Measurements from ENCODE around the gene ZP1. TPM values are rescaled to one million over a fixed set of nuclear protein-coding genes. Genes with fewer than 3 reads are reported as not detected.

ZP1 gene
- total and polyA plus RNA-seq, 4 donors = not detected

DNA sequence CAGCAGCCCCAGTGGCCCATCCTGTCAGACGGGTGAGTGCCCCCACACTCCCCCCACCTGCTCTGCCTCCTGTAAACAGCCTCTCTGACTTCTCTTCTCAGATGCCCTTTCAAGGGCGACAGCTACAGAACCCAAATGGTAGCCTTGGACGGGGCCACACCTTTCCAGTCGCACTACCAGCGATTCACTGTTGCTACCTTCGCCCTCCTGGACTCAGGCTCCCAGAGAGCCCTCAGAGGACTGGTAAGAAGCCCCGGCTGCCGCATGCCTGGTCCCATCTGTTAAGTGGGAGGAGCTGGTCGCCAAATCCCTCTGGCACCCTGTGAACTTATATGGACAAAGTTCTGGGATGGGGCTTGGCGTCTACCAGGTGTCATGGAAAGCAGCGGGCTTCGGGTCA, 6.2 kb downstream of the ZP1 start:
- peaks cover 0 to 8% (median 4%) of the 10 kb centered on the region in 4 donors for H3K4me1 ChIP-seq (ENCODE audit: control insufficient read depth in 4 of 4, insufficient read depth in 4 of 4, low read length in 3 of 4)
- WGBS = 89% methylated on average over 12 of the region's 12 CpGs
- H3K36me3 ChIP-seq (ENCODE audit: control insufficient read depth in 4 of 4, insufficient read depth in 3 of 4, low read depth in 1 of 4, low read length in 3 of 4) = no peaks in the 10 kb centered on the region
- H3K27me3 ChIP-seq (ENCODE audit: control insufficient read depth in 4 of 4, insufficient read depth in 4 of 4, low read length in 3 of 4) = no peaks in the 10 kb centered on the region
- H3K9me3 ChIP-seq (ENCODE audit: control insufficient read depth in 4 of 4, low read length in 3 of 4) = no peaks in the 10 kb centered on the region
- TF ChIP-seq, protein P1, sequence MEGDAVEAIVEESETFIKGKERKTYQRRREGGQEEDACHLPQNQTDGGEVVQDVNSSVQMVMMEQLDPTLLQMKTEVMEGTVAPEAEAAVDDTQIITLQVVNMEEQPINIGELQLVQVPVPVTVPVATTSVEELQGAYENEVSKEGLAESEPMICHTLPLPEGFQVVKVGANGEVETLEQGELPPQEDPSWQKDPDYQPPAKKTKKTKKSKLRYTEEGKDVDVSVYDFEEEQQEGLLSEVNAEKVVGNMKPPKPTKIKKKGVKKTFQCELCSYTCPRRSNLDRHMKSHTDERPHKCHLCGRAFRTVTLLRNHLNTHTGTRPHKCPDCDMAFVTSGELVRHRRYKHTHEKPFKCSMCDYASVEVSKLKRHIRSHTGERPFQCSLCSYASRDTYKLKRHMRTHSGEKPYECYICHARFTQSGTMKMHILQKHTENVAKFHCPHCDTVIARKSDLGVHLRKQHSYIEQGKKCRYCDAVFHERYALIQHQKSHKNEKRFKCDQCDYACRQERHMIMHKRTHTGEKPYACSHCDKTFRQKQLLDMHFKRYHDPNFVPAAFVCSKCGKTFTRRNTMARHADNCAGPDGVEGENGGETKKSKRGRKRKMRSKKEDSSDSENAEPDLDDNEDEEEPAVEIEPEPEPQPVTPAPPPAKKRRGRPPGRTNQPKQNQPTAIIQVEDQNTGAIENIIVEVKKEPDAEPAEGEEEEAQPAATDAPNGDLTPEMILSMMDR (IDR thresholded peaks at IDR 0.05; ENCODE audit: low read depth, low read length, missing input control) = no peak
- no peak overlapping the region for H3K27ac ChIP-seq (ENCODE audit: low read depth in 1 of 2, low read length in 2 of 2)
- H3K9ac ChIP-seq (ENCODE audit: low read depth in 1 of 2, low read length in 2 of 2) = no peak overlapping the region
- no peak for DNase-seq (ENCODE audit: low spot score)
- H3K4me3 ChIP-seq (ENCODE audit: low read depth in 1 of 3, low read length in 3 of 3) = no peak overlapping the region

DNA sequence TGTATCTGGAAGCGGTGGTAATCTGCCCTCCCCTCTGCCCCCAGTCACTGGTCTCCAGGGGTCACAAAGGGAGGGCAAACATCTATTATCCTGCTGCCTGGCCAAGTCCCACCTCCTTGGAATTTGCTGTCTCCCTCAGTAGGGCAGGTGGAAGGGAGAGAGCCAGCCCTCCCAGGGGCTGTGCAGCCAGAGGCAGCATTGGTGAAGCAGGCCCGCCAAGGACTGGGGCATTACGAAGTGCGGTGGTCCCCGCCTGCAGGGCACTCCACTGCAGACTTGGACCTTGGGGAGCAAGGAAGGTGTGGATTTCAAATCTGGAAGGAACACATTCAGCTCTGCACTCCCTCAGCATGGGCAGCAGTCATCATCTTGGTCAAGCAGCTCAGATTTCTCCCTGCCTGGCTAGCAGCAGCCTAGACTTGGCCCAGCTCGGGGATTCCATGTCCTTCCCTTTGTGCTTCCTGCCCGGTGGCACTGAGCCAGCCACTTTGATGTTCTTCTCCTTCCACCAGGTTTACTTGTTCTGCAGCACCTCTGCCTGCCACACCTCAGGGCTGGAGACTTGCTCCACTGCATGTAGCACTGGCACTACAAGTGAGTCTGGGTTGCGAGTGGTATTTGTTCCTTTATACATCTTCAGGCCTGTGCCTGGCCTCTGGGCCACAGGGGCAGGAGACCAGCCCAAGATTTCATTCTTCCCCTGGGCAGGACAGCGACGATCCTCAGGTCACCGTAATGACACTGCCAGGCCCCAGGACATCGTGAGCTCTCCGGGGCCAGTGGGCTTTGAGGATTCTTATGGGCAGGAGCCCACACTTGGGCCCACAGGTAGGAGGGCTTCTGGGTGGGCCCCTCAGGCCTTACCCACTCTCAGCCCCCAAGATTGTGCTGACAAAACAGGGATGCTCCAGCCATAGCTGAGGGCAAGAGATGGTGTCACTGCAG, 7.4 kb downstream of the ZP1 start:
- WGBS = 90% methylated on average over 13 of the region's 13 CpGs
- H3K36me3 ChIP-seq (ENCODE audit: control insufficient read depth in 4 of 4, insufficient read depth in 3 of 4, low read depth in 1 of 4, low read length in 3 of 4) = peaks cover 2 to 8% (median 5%) of the 10 kb centered on the region in 4 donors
- H3K9ac ChIP-seq (ENCODE audit: low read depth in 1 of 2, low read length in 2 of 2) = no peak overlapping the region
- H3K4me3 ChIP-seq (ENCODE audit: low read depth in 1 of 3, low read length in 3 of 3) = no peak overlapping the region
- no peaks in the 10 kb centered on the region for H3K9me3 ChIP-seq (ENCODE audit: control insufficient read depth in 4 of 4, low read length in 3 of 4)
- no peaks in the 10 kb centered on the region for H3K27me3 ChIP-seq (ENCODE audit: control insufficient read depth in 4 of 4, insufficient read depth in 4 of 4, low read length in 3 of 4)
- no peak overlapping the region for H3K27ac ChIP-seq (ENCODE audit: low read depth in 1 of 2, low read length in 2 of 2)
- no peak for DNase-seq (ENCODE audit: low spot score)
- TF ChIP-seq ATF3 (IDR thresholded peaks at IDR 0.05) = no peak
- no peak for TF ChIP-seq SP1 (IDR thresholded peaks at IDR 0.05)
- no peak for TF ChIP-seq RXRA (IDR thresholded peaks at IDR 0.05)
- no peak for TF ChIP-seq FOXA1 (IDR thresholded peaks at IDR 0.05)
- TF ChIP-seq JUND (IDR thresholded peaks at IDR 0.05) = no peak
- TF ChIP-seq EGR1 (IDR thresholded peaks at IDR 0.05; ENCODE audit: low read depth in 2 of 2) = no peak
- no peak for TF ChIP-seq FOXA2 (IDR thresholded peaks at IDR 0.05)
- TF ChIP-seq RAD21 (IDR thresholded peaks at IDR 0.05) = no peak
- no peak for TF ChIP-seq TAF1 (conservative IDR thresholded peaks at IDR 0.05)
- no peak for TF ChIP-seq NR2F2 (IDR thresholded peaks at IDR 0.05)
- peaks cover 0 to 8% (median 4%) of the 10 kb centered on the region in 4 donors for H3K4me1 ChIP-seq (ENCODE audit: control insufficient read depth in 4 of 4, insufficient read depth in 4 of 4, low read length in 3 of 4)

DNA sequence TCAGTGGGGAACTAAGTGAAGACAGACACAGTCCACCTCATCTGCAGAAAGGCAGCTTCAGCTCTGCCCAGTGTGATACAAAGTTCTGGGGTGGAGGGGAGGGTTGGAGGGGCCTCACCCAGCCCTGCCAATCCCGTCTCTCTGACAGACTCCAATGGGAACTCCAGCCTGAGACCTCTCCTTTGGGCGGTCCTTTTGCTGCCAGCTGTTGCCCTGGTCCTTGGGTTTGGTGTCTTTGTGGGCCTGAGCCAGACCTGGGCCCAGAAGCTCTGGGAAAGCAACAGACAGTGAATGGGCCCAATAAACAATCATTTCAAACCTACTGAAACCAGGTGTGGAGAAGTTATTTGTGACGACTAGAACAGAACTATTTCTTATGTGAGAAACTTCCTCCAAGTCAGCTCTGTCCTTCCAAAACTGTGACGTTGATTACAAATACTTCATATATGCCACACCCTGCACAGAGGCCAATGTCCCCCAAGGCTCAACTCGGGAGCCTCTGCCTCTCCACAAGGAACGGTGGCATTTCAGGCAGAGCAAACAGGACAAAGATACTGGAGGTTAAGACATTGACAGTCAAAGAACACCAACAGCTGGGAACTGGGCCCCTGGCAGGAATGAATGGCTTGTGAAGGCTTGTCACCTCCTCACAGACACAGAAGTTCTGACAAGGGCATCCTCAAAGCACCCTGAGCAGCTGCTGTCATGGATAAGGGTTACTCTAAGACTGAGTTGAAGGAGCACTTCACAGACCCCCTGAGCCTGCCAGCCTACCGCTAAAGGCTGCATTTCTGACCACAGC, 8.2 kb downstream of the ZP1 start:
- Histone ChIP-seq H3K36me3 (ENCODE audit: control insufficient read depth in 4 of 4, insufficient read depth in 3 of 4, low read depth in 1 of 4, low read length in 3 of 4) (peaks cover 2 to 16% (median 12%) of the 10 kb centered on the region in 4 donors), H3K4me3 (ENCODE audit: low read depth in 1 of 3, low read length in 3 of 3) (no peak overlapping the region), H3K4me1 (ENCODE audit: control insufficient read depth in 4 of 4, insufficient read depth in 4 of 4, low read length in 3 of 4) (peaks cover 0 to 8% (median 4%) of the 10 kb centered on the region in 4 donors), H3K27ac (ENCODE audit: low read depth in 1 of 2, low read length in 2 of 2) (no peak overlapping the region), H3K9me3 (ENCODE audit: control insufficient read depth in 4 of 4, low read length in 3 of 4) (no peaks in the 10 kb centered on the region), H3K27me3 (ENCODE audit: control insufficient read depth in 4 of 4, insufficient read depth in 4 of 4, low read length in 3 of 4) (no peaks in the 10 kb centered on the region), H3K9ac (ENCODE audit: low read depth in 1 of 2, low read length in 2 of 2) (no peak overlapping the region)
- DNase-seq (ENCODE audit: low spot score) = no peak
- WGBS = 85% methylated on average over 7 of the region's 7 CpGs
- no peak for TF ChIP-seq HNF4G (IDR thresholded peaks at IDR 0.05)
- TF ChIP-seq GABPA (IDR thresholded peaks at IDR 0.05 in 1 of 2, conservative IDR thresholded peaks at IDR 0.05 in 1 of 2) = no peak
- TF ChIP-seq YY1 (IDR thresholded peaks at IDR 0.05) = no peak
- no peak for TF ChIP-seq JUND (IDR thresholded peaks at IDR 0.05)
- TF ChIP-seq RXRA (IDR thresholded peaks at IDR 0.05) = no peak
- no peak for TF ChIP-seq SP1 (IDR thresholded peaks at IDR 0.05)

Data from liver (tissue), 9 donors.